BE2C (cell line): Measurements from ENCODE around the gene CRADD.

Experiments
- DNase-seq: peaks from one replicate; pipeline ENCODE4 v3.0.0-alpha.2; 2020
- H3K27me3 ChIP-seq: fragments of 250-450 bp; sonication (Bioruptor Pico); 2 replicates; pipeline ENCODE4 v1.5.1; 2020; ENCODE audit warnings: mild to moderate bottlenecking
- H3K36me3 ChIP-seq: fragments of 250-450 bp; sonication (Bioruptor Pico); 2 replicates; pipeline ENCODE4 v1.5.1; 2020; ENCODE audit warnings: mild to moderate bottlenecking
- H3K4me1 ChIP-seq: fragments of 250-450 bp; sonication (Bioruptor Pico); 2 replicates; pipeline ENCODE4 v1.5.1; 2020
- H3K4me3 ChIP-seq: 2 replicates; pipeline ENCODE4 v1.5.1; 2011; ENCODE audit warnings: low read depth, low read length
- H3K9me3 ChIP-seq: fragments of 250-450 bp; sonication (Bioruptor Pico); 2 replicates; pipeline ENCODE4 v1.5.1; 2020
- CTCF ChIP-seq: IDR thresholded peaks from 2 replicates; pipeline ENCODE4 v1.5.1; 2012; ENCODE audit warnings: mild to moderate bottlenecking, low read depth, low read length

Gene CRADD

GRCh38 chr12:93938931-93939330 lies 261.8 kb downstream of the CRADD start:
- TF ChIP-seq CTCF = no peak
- no peaks in the 10 kb centered on the region for H3K36me3 ChIP-seq
- DNase-seq = no peak
- H3K9me3 ChIP-seq = no peaks in the 10 kb centered on the region; the same call in 1 of the 2 replicates
- H3K4me3 ChIP-seq = no peak overlapping the region
- no peaks in the 10 kb centered on the region for H3K4me1 ChIP-seq
- no peaks in the 10 kb centered on the region for H3K27me3 ChIP-seq

- no peak for DNase-seq
- no peak for TF ChIP-seq CTCF
- no peaks in the 10 kb centered on the region for H3K36me3 ChIP-seq
- H3K27me3 ChIP-seq = no peaks in the 10 kb centered on the region
- H3K4me1 ChIP-seq = no peaks in the 10 kb centered on the region
- H3K4me3 ChIP-seq = no peak overlapping the region
- H3K9me3 ChIP-seq = no peaks in the 10 kb centered on the region; the same call in 1 of the 2 replicates
Measured at GRCh38 chr12:93939641-93940325, 262.6 kb downstream of the CRADD start.

- no peak for DNase-seq
- Histone ChIP-seq H3K36me3 (no peaks in the 10 kb centered on the region), H3K27me3 (no peaks in the 10 kb centered on the region; the same call in 1 of the 2 replicates), H3K4me1 (no peaks in the 10 kb centered on the region), H3K4me3 (no peak overlapping the region), H3K9me3 (no peaks in the 10 kb centered on the region)
- no peak for TF ChIP-seq CTCF
Measured at GRCh38 chr12:93943780-93944179, 266.6 kb downstream of the CRADD start.

GRCh38 chr12:93944201-93944600 lies 267.0 kb downstream of the CRADD start:
- Histone ChIP-seq H3K36me3 (no peaks in the 10 kb centered on the region), H3K4me3 (no peak overlapping the region)
- no peak for TF ChIP-seq CTCF

More at GRCh38 chr12:93944201-93944600, 267.0 kb downstream of the CRADD start:
- no peaks in the 10 kb centered on the region for H3K4me1 ChIP-seq
- no peaks in the 10 kb centered on the region for H3K9me3 ChIP-seq
- H3K27me3 ChIP-seq = no peaks in the 10 kb centered on the region; the same call in 1 of the 2 replicates
- no peak for DNase-seq
